Measurements from ENCODE around the gene DGKG. TPM values are rescaled to one million over a fixed set of nuclear protein-coding genes. Genes with fewer than 3 reads are reported as not detected.

The DGKG gene
- polyA plus RNA-seq, 1 of the 3 experiments (the other 2 are of a cell fraction) = 0.12 TPM

DNA sequence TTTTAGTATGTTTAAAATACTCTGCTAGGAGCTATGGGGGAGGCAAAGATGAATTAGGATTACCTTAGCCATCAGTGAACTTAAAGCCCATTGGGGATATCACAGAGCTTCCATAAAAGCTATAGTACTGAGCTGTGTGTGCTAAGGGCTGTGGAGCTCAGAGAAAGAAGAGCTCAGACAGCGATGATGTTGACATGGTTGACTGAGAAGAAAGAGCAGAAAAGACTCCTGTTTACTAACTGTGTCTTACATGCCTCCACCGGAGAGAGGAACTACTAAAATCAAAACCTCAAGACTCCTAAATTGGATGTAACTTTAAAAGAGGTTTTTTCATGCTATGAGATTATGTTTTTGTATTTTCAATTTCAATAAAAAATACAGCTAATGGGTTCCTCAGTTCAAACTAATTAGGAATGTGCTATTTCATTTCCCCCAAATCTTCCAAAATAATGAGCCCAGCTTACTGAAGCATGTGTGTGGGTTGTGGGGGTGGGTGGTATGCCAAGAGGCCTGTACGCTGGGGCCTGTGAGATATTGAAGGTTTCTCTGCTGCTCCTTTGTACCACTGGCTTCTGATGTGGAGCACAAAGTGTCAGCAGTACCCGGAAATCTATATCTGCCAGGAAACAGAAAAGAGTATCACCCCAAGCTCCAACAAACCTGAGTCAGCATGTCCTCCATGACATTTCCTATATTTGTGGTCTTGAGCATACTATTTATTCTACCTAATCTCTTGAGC is 22.7 kb downstream of the DGKG start:
- Histone ChIP-seq H4K20me1 (ENCODE audit: insufficient read depth) (no peaks in the 10 kb centered on the region), H3F3A (replicated peaks; ENCODE audit: insufficient read depth) (no peaks in the 10 kb centered on the region), H3K9me3 (no peaks in the 10 kb centered on the region), H3K27ac (ENCODE audit: low read depth in 2 of 2, low read length in 1 of 2) (no peak overlapping the region), H3K36me3 (replicated peaks in 1 of 2; ENCODE audit: control insufficient read depth in 1 of 2, insufficient read depth in 2 of 2, low read length in 1 of 2) (no peaks in the 10 kb centered on the region), H3K9ac (no peak overlapping the region), H3K4me2 (no peak overlapping the region), H3K4me1 (ENCODE audit: control insufficient read depth in 1 of 2, insufficient read depth in 2 of 2, low read depth in 1 of 2, low read length in 1 of 2) (no peaks in the 10 kb centered on the region), H3K9me2 (no peaks in the 10 kb centered on the region), H2AFZ (ENCODE audit: low read depth) (no peak overlapping the region), H3K27me3 (ENCODE audit: insufficient read depth) (no peaks in the 10 kb centered on the region; the same call in 1 of the 2 replicates), H3K4me3 (ENCODE audit: low read depth in 2 of 2, low read length in 1 of 2) (no peak overlapping the region), H3K79me2 (ENCODE audit: insufficient read depth) (no peaks in the 10 kb centered on the region)
- WGBS (ENCODE audit: low lambda C conversion rate) = 49% methylated on average over 4 of the region's 4 CpGs
- DNase-seq = no peak
- TF ChIP-seq, protein P1, sequence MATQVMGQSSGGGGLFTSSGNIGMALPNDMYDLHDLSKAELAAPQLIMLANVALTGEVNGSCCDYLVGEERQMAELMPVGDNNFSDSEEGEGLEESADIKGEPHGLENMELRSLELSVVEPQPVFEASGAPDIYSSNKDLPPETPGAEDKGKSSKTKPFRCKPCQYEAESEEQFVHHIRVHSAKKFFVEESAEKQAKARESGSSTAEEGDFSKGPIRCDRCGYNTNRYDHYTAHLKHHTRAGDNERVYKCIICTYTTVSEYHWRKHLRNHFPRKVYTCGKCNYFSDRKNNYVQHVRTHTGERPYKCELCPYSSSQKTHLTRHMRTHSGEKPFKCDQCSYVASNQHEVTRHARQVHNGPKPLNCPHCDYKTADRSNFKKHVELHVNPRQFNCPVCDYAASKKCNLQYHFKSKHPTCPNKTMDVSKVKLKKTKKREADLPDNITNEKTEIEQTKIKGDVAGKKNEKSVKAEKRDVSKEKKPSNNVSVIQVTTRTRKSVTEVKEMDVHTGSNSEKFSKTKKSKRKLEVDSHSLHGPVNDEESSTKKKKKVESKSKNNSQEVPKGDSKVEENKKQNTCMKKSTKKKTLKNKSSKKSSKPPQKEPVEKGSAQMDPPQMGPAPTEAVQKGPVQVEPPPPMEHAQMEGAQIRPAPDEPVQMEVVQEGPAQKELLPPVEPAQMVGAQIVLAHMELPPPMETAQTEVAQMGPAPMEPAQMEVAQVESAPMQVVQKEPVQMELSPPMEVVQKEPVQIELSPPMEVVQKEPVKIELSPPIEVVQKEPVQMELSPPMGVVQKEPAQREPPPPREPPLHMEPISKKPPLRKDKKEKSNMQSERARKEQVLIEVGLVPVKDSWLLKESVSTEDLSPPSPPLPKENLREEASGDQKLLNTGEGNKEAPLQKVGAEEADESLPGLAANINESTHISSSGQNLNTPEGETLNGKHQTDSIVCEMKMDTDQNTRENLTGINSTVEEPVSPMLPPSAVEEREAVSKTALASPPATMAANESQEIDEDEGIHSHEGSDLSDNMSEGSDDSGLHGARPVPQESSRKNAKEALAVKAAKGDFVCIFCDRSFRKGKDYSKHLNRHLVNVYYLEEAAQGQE (IDR thresholded peaks at IDR 0.05; ENCODE audit: low read depth, low read length) = no peak
- TF ChIP-seq CHD2 (IDR thresholded peaks at IDR 0.05; ENCODE audit: low read length, partially characterized antibody) (no peak), NFIC (IDR thresholded peaks at IDR 0.05; ENCODE audit: borderline replicate concordance) (no peak), TCF12 (IDR thresholded peaks at IDR 0.05) (no peak), POLR2AphosphoS5 (IDR thresholded peaks at IDR 0.05; ENCODE audit: low read depth, low read length) (no peak), TAF1 (IDR thresholded peaks at IDR 0.05; ENCODE audit: borderline replicate concordance, low read depth, low read length) (no peak), PBX3 (IDR thresholded peaks at IDR 0.05) (no peak), RCOR1 (IDR thresholded peaks at IDR 0.05; ENCODE audit: low read length) (no peak), TEAD4 (IDR thresholded peaks at IDR 0.05; ENCODE audit: borderline replicate concordance, insufficient read depth) (no peak), GABPA (IDR thresholded peaks at IDR 0.05; ENCODE audit: low read depth) (no peak), RXRA (IDR thresholded peaks at IDR 0.05; ENCODE audit: borderline replicate concordance, low read depth) (no peak), FOSL2 (IDR thresholded peaks at IDR 0.05; ENCODE audit: borderline replicate concordance, low read depth) (no peak)
- TF ChIP-seq, protein P2, sequence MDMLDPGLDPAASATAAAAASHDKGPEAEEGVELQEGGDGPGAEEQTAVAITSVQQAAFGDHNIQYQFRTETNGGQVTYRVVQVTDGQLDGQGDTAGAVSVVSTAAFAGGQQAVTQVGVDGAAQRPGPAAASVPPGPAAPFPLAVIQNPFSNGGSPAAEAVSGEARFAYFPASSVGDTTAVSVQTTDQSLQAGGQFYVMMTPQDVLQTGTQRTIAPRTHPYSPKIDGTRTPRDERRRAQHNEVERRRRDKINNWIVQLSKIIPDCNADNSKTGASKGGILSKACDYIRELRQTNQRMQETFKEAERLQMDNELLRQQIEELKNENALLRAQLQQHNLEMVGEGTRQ (IDR thresholded peaks at IDR 0.05; ENCODE audit: borderline replicate concordance, low read depth, low read length) = no peak
- ChIA-PET POLR2A (no interaction called here), CTCF (interaction anchor here (1.6 to 2.1 kb wide), 2 partner anchors 12 to 80 kb away, joined by 3 to 7 read pairs; no protein-coding TSS in a partner anchor)
